Effector memory CD8-positive, alpha-beta T cell (primary cell): ENCODE data around the gene DPH7.

Source experiments
- ATAC-seq: fragments of 150-1000 bp; cut with Tn5 transposase; replicated peaks from 2 replicates; pipeline ENCODE4 v1.10.0; 2021; ENCODE audit warnings: mild to moderate bottlenecking, moderate library complexity
- DNase-seq, 3 experiments: peaks; one replicate each; pipeline ENCODE4 v3.0.0; 2021
- H3K27ac Mint-ChIP-seq, 2 donors: one replicate each; pipeline ENCODE4 v1.8.0; 2022; ENCODE audit warnings: mild to moderate bottlenecking in 2 of 2, mixed read lengths in 2 of 2, moderate library complexity in 2 of 2
- H3K27me3 Mint-ChIP-seq, 2 donors: one replicate each; pipeline ENCODE4 v1.8.0; 2022; ENCODE audit warnings: mixed read lengths in 2 of 2
- H3K36me3 Mint-ChIP-seq: one replicate; pipeline ENCODE4 v1.8.0; 2022; ENCODE audit warnings: mild to moderate bottlenecking, moderate library complexity, mixed read lengths; ENCODE audit not compliant: insufficient read depth
- H3K4me1 Mint-ChIP-seq, 2 donors: one replicate each; pipeline ENCODE4 v1.8.0; 2022; ENCODE audit warnings: low read depth in 2 of 2, mixed read lengths in 2 of 2
- H3K4me3 Mint-ChIP-seq, 2 donors: one replicate each; pipeline ENCODE4 v1.8.0; 2022; ENCODE audit warnings: mild to moderate bottlenecking in 2 of 2, mixed read lengths in 2 of 2, moderate library complexity in 2 of 2
- H3K9me3 Mint-ChIP-seq, 2 donors: one replicate each; pipeline ENCODE4 v1.8.0; 2022; ENCODE audit warnings: mixed read lengths in 2 of 2

Gene DPH7

DNA sequence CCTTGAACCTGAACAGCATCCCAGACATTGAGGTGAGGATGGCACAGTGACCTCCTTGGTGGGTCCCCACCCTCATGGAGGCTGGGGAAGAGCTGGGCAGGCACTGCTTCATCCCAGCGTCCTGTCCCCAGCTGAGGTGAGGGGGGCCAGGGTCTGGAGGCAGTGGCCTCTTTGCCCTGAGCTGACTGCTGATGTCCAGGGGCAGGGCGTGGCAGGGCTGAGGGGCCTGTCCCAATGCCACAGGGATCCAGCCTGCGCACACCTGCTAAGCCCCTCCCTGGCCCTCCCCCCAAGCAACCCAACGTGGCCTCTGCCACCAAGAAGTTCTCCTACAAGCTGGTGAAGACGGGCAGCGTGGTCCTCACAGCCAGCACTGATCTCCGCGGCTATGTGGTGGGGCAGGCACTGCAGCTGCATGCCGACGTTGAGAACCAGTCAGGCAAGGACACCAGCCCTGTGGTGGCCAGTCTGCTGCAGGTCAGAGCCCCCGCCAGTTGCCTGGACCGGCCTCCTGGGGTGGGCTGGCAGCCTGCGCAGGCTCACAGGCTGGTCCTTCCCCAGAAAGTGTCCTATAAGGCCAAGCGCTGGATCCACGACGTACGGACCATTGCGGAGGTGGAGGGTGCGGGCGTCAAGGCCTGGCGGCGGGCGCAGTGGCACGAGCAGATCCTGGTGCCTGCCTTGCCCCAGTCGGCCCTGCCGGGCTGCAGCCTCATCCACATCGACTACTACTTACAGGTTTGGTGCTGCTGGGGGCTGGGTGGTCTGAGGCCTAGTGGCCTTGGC, 35.2 kb upstream of the DPH7 start:
- Mint-ChIP-seq H3K9me3 (no peaks in the 10 kb centered on the region), H3K27ac (no peak overlapping the region), H3K27me3 (no peaks in the 10 kb centered on the region), H3K4me3 (no peak overlapping the region), H3K36me3 (peaks cover 43% of the 10 kb centered on the region), H3K4me1 (peaks cover 24 to 26% of the 10 kb centered on the region in 2 donors)
- DNase-seq, result no peak
- ATAC-seq, result no peak

DNA sequence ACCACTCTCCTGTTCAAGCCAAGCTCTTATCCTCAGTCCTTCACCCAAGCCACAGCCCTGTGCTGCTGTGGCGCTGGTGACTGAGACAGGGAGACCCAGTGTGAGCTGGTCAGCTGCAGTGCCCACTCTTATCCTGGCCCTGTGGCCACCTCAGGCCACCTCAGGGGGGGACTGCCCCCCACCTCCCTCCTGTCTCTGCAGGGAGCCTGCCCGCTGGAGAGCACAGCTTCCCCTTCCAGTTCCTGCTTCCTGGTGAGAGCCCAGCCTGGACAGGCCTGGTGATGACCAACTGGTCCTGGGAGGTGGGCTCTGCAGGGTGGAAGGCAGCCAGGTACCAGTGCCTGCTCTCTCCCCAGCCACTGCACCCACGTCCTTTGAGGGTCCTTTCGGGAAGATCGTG, 34.5 kb upstream of the DPH7 start:
- peaks cover 44% of the 10 kb centered on the region for H3K36me3 Mint-ChIP-seq
- peak overlapping the region in 1 of 2 donors; percentile 68 for H3K27ac Mint-ChIP-seq
- no peaks in the 10 kb centered on the region for H3K27me3 Mint-ChIP-seq
- peaks cover 26 to 29% of the 10 kb centered on the region in 2 donors for H3K4me1 Mint-ChIP-seq
- no peaks in the 10 kb centered on the region for H3K9me3 Mint-ChIP-seq
- ATAC-seq, result no peak
- H3K4me3 Mint-ChIP-seq, result no peak overlapping the region
- DNase-seq, result no peak

DNA sequence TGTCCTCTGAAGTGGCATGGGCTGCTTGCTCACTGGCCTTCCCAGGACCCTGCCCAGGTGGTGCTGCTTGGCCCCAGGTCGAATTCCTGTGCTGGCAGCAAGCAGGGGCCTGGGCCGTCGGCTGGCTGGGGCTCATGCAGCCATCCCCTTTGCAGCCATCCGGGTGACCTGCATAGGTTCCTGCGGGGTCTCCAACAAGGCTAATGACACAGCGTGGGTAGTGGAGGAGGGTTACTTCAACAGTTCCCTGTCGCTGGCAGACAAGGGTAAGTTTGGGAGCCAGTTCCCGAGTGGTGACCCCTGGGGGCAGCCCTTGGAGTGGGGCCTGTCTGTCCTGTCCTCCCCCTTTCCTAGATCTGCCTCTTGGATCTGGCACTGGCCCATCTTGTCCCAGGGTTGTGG, 34.0 kb upstream of the DPH7 start:
- H3K4me3 Mint-ChIP-seq, result no peak overlapping the region
- H3K9me3 Mint-ChIP-seq, result no peaks in the 10 kb centered on the region
- H3K36me3 Mint-ChIP-seq, result peaks cover 41% of the 10 kb centered on the region
- no peaks in the 10 kb centered on the region for H3K27me3 Mint-ChIP-seq
- ATAC-seq (no peak), DNase-seq (no peak)
- peak overlapping the region in 1 of 2 donors; percentile 68 for H3K27ac Mint-ChIP-seq
- peaks cover 22 to 26% of the 10 kb centered on the region in 2 donors for H3K4me1 Mint-ChIP-seq

DNA sequence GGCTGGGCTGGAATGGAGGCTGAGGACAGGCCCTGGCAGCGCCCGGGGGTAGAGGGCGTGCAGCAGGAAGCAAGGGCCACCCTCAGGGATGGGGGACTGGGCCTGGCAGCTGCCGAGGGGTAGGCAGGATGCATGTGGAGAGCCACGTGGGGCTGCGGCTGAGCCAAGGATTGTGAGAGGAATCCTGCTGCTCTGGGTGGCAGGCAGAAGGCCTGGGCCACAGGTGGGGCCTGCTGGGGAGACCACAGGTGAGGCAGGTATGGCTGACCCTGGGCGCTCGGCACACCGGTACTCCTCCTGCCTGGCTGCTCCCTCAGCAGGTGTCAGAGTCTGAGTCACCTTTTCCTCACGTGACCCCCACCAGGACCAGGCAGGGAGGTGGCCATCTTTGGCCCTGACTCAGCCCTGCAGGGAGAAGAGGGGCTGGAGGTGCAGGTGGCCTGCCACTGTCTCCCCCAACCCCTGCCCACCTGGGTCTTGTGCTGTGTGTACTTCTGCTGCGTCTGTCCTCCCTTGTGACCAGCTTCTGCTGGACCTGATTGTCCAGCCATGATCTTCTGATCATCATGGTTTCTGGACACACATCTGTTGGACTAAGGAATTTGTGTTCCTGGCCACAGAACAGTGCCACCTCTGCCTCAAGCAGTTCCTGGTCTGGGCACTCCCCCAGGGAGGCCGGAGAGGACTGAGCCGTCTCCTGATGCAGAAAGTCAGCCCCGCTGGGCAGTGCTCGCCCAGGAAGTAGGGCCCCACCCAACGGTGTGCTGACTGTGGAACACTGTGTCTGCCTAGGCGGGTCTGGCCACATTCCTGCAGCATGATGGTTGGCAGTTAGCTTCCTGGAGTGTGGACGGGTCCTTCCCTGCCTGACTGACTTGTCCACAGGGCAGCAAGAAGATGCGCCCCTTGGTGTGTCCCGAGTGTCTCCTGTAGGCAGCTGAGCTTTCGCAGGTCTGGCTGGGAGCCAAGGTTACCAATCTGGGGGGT, 33.2 kb upstream of the DPH7 start:
- no peak for DNase-seq
- H3K9me3 Mint-ChIP-seq, result no peaks in the 10 kb centered on the region
- H3K27ac Mint-ChIP-seq, result peak overlapping the region; percentile 74 to 86
- peak; percentile 84 for ATAC-seq
- no peaks in the 10 kb centered on the region for H3K27me3 Mint-ChIP-seq
- peaks cover 37% of the 10 kb centered on the region for H3K36me3 Mint-ChIP-seq
- peak overlapping the region in 1 of 2 donors; percentile 22 for H3K4me3 Mint-ChIP-seq
- peaks cover 23 to 28% of the 10 kb centered on the region in 2 donors for H3K4me1 Mint-ChIP-seq

DNA sequence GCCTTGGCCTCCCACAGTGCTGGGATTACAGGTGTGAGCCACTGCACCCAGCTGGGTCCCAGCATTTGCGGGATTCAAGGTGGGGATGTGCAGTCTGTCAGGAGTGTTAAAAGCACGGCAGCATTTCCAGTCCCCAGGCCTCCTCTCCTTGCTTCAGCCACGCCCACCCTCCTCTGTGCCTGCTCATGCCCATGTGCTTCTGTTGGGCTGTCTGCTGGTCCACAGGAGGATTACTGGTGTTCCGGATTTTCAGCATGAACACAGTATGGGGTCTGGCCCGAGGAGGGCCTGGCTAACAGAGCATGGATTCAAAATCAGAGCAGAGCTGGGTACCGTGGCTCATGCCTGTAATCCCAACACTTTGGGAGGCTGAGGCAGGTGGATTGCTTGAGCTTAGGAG, 32.2 kb upstream of the DPH7 start:
- Mint-ChIP-seq H3K27me3 (no peaks in the 10 kb centered on the region), H3K36me3 (peaks cover 32% of the 10 kb centered on the region), H3K27ac (peak overlapping the region; percentile 74 to 86), H3K4me3 (peak overlapping the region in 1 of 2 donors; percentile 22), H3K4me1 (peaks cover 30% of the 10 kb centered on the region in 2 donors), H3K9me3 (no peaks in the 10 kb centered on the region)
- DNase-seq (no peak), ATAC-seq (no peak)

DNA sequence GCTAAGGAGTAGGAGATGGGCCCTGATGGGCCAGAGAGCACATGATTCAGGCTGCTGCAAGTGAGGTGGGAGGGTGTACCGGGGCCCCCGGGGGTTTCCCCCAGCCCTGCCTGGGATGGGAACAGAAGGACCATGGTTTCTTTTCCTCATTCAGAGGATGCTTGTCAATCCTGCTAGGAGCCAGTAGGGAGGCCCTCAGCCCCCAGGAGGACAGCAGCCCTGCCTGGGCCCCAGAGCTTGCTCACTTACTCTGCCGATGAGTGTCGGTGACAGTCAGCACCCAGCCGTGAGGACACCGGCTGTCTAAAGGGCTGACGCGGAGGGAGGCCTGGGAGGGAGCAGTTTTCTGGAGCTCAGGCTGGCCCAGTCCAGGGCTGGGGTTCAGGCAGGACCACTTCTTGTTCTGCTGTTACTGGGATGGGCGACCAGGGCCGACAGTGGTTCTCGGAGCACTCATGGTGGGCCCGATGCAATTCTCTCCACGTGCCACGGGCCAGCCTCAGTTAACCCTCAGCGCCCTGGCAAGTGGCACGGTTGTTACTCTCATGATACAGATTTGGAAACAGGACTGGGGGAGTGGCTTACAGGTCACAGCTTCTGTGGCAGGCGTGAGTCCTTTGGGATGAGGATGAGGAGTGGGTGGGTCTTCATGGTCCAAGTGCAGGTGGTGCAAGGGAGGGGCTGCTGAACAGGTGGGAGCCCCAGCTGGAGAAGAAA, 28.6 kb upstream of the DPH7 start:
- Mint-ChIP-seq H3K27ac (peak overlapping the region; percentile 15 to 31), H3K4me3 (peak overlapping the region; percentile 71 to 76), H3K4me1 (peaks cover 26 to 33% of the 10 kb centered on the region in 2 donors), H3K27me3 (no peaks in the 10 kb centered on the region), H3K36me3 (peaks cover 20% of the 10 kb centered on the region), H3K9me3 (no peaks in the 10 kb centered on the region)
- DNase-seq (no peak), ATAC-seq (no peak)

DNA sequence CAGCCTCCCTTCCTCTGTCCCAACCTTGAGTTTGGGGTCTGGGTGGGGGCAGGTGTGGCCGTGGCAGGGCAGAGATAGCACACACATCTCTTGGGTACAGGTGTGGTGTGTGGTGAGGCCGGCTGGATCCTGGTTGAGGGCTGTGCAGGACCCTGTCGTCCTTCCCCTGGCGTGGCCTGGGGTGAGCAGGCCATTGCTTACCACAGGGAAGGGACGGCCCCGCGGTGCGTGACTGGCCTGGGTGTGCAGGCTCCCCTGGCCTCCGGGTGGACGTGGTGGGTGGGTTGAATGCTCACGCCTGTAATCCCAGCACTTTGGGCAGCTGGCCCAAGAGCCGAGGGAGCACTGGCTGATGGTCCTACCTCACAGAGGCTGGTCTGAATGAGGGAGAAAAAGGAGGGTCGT, 28.0 kb upstream of the DPH7 start:
- H3K4me3 Mint-ChIP-seq, result peak overlapping the region; percentile 71 to 76
- no peaks in the 10 kb centered on the region for H3K27me3 Mint-ChIP-seq
- H3K27ac Mint-ChIP-seq, result peak overlapping the region; percentile 15 to 31
- DNase-seq, result no peak
- peaks cover 20% of the 10 kb centered on the region for H3K36me3 Mint-ChIP-seq
- H3K9me3 Mint-ChIP-seq, result no peaks in the 10 kb centered on the region
- no peak for ATAC-seq
- H3K4me1 Mint-ChIP-seq, result peaks cover 21 to 28% of the 10 kb centered on the region in 2 donors

DNA sequence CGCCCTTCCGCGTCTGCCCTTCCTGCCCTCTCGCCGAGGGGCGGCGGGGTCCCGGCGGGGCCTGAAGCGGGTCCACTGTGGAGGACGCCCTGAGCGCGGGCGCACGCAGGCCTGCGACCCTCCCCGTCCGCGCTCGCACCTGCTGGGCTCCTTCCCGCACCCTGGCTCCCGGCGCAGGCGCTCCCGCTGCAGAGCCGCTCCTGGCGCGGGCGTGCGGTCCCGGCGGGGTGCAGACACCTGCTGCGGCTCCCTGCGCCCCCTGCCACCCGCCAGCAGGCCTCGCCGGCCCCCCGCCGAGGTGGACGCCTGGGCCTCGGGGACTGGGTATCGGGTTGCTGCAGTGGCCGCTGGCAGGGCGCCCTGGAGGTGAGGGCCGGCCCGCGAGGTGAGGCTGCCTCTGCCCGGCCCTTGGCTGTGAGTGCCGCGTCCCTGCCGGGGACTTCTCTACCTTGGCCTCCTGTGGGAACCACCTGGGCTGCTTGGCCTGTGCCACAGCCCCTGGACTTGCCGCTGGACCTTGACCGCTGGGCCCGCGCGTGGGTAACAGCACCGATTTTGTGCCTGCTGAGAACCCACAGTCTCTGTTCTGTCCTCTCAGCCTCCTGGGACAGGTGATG, 27.4 kb upstream of the DPH7 start:
- Mint-ChIP-seq H3K9me3 (no peaks in the 10 kb centered on the region), H3K27me3 (no peaks in the 10 kb centered on the region), H3K4me3 (peak overlapping the region; percentile 71 to 76), H3K36me3 (peaks cover 16% of the 10 kb centered on the region), H3K27ac (peak overlapping the region in 1 of 2 donors; percentile 15), H3K4me1 (peaks cover 15 to 21% of the 10 kb centered on the region in 2 donors)
- DNase-seq (no peak), ATAC-seq (no peak)

DNA sequence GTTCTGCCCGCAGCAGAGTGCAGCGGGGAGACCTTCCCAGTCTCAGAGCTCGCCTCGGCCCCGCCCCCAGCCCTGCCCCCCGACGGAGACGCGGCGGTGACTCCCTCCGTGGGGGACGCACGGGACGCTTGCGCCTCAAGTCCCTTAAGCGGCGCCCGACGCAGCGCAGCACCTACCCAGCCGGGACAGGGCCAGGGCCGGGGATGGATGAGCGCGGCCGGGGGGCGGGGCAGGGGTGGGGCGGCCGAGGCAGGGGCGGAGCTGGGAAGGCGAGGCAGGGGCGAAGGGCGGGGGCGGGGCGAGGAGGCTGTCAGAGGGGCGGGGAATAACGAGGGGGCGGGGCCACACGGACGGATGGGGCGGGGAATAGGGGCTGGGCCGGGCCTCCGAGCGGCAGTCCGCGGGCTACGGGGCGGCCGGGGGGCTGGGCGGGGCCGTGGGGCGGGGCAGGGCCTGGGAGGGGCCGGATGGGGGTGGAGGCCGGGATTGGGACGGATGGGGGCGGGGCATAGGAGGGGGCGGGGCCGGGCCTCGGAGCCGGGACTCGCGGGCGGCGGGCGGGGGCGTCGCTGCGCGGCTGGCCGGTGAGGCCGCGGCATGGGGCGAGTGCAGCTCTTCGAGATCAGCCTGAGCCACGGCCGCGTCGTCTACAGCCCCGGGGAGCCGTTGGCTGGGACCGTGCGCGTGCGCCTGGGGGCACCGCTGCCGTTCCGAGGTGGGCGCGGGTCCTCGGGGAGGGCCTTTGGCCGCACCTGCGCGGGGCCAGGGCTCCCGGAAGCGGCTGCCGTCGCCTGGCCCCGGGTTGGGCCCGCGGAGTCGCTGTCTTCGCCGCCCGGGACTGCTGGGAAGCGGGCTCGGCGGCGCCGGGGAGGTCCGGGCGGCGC, 26.6 kb upstream of the DPH7 start, which contains the start of gene ARRDC1:
Gene ARRDC1 (plus strand): TSS at position 566 of the 884 bp plus-strand sequence. CDS start 32 bp downstream, at position 598.
- ATAC-seq (peak; percentile 86), DNase-seq (peak; percentile 81 to 83 (median 83))
- no peaks in the 10 kb centered on the region for H3K27me3 Mint-ChIP-seq
- peaks cover 13 to 20% of the 10 kb centered on the region in 2 donors for H3K4me1 Mint-ChIP-seq
- peak within 1 kb of the TSS in 1 of 2 donors; percentile 15 for H3K27ac Mint-ChIP-seq
- H3K36me3 Mint-ChIP-seq, result peaks cover 15% of the 10 kb centered on the region
- peak within 1 kb of the TSS; percentile 71 to 76 for H3K4me3 Mint-ChIP-seq
- H3K9me3 Mint-ChIP-seq, result no peaks in the 10 kb centered on the region

DNA sequence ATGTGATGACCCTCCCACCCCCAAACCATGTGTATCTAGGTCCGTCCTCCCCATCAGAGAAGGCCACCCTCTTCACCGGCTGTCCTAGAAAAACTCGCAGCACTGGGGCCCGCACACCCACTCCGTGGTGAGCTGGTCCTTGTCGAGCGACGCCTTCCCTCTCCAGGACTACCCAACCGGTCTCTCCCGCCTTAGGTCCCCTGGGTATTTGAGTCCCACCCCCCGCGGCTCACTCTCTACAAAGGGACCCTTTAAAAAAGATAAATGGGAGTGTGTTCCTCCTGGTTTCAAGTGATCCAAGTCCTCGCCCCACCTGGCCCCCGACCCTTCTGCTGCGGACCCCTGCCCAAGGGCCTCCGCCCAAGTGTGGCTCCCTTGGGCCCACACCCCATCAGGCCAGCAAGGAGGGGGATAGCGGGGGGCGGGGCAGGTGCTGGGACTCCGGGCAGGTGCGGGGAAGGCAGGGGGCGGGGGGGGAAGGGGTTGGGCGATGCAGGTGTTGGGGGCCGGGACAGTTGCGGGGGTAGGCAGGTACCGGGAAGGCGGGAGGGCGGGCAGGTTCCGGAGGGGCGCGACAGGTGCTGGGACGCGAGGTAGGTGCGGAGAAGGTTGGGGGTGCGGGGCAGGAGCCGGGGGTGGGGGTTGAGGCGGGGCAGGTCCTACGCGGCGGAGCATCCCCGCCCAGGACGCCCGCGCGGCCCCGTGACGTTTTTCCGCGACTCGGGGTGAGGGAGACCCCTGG, 25.8 kb upstream of the DPH7 start:
- no peaks in the 10 kb centered on the region for H3K27me3 Mint-ChIP-seq
- peaks cover 15% of the 10 kb centered on the region for H3K36me3 Mint-ChIP-seq
- H3K9me3 Mint-ChIP-seq, result no peaks in the 10 kb centered on the region
- H3K4me3 Mint-ChIP-seq, result peak overlapping the region; percentile 13 to 50
- ATAC-seq, result no peak
- H3K4me1 Mint-ChIP-seq, result peaks cover 13 to 20% of the 10 kb centered on the region in 2 donors
- H3K27ac Mint-ChIP-seq, result no peak overlapping the region
- DNase-seq, result no peak

DNA sequence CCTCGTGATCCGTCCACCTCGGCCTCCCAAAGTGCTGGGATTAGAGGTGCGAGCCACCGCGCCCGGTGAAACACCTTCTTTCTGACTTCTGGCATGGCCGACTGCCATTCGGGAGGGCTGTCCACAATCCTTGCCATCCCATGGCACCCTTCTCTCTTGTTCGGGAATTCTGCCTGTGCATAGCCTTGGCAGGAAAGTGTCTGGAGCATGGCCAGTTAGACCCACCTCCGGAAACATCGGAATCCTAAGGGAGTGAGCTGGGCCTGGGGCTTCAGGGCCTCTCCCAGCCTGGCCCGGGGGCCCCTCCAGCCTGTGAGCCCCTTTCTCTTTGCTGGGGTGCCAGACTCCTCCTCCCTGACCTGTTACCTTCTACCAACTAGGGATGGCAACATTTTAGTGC, 25.2 kb upstream of the DPH7 start:
- Mint-ChIP-seq H3K27ac (no peak overlapping the region), H3K36me3 (peaks cover 10% of the 10 kb centered on the region), H3K9me3 (no peaks in the 10 kb centered on the region), H3K27me3 (no peaks in the 10 kb centered on the region), H3K4me1 (peaks cover 13 to 20% of the 10 kb centered on the region in 2 donors), H3K4me3 (peak overlapping the region in 1 of 2 donors; percentile 17)
- DNase-seq (no peak), ATAC-seq (no peak)
